ENCODE measurements around the gene PTPRZ1.

PTPRZ1 gene

GRCh38 chr7:121891731-121892130, 18.8 kb downstream of the PTPRZ1 start:
- DNase-seq (ENCODE audit: low read depth in 3 of 3), result no peak

GRCh38 chr7:121901026-121901425, 28.1 kb downstream of the PTPRZ1 start:
- DNase-seq (ENCODE audit: low read depth in 3 of 3), result no peak

GRCh38 chr7:121904120-121904519, 31.2 kb downstream of the PTPRZ1 start:
- DNase-seq (ENCODE audit: low read depth in 3 of 3), result no peak

DNA sequence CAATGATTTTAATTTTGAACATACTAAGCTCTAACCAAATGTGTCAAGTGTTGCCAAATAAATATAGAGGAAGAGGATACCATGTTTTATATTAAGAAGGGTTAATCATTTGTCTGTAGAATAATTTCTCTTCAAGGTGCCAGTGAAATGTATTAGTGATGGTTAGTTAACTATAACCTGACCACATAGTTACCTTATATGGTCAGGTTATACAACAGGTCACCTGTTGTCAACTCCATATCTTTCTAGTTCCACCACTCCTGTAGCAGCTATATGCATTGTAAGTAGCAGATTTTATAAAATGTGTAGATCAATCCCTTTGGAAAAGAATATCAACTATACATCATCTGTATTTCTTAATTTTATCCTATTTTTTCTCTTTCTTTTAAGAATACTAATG, 35.1 kb downstream of the PTPRZ1 start:
- no peak for DNase-seq (ENCODE audit: low read depth in 3 of 3)

GRCh38 chr7:121909716-121910345, 36.9 kb downstream of the PTPRZ1 start:
- DNase-seq (ENCODE audit: low read depth in 3 of 3), result no peak

GRCh38 chr7:121913947-121914675, 41.1 kb downstream of the PTPRZ1 start:
- DNase-seq (ENCODE audit: low read depth in 3 of 3), result no peak

DNA sequence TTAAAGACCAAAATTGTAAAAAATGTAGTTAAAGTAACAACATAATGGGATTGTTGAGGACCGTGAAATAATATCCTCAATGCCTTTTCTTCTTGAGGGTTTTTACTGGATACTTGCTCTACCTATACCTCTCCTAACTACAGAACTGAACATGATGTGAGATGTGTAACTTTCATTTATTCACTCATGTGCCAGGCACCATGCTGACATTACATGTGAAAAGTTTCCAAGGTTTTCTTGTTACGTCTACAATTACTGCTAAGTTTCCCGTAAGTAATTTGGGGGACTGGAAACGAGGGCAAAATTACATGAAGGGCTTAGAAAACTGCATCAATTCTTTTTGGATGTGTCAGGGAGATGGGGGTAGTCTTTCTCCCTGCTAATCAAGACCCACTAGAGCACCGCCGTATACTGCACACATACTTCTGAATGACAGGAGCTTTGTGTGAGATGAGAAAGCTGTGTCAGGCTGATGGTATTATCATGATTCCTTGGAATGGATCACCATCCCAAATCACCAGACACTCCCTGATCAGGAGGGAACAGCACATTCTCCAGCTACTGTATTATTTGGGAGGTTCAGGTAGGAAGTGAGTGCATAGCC, 41.8 kb downstream of the PTPRZ1 start:
- DNase-seq (ENCODE audit: low read depth in 3 of 3), result no peak

- DNase-seq (ENCODE audit: low read depth in 3 of 3), result no peak
These were observed 43.2 kb downstream of the PTPRZ1 start for GRCh38 chr7:121916211-121916610.

DNA sequence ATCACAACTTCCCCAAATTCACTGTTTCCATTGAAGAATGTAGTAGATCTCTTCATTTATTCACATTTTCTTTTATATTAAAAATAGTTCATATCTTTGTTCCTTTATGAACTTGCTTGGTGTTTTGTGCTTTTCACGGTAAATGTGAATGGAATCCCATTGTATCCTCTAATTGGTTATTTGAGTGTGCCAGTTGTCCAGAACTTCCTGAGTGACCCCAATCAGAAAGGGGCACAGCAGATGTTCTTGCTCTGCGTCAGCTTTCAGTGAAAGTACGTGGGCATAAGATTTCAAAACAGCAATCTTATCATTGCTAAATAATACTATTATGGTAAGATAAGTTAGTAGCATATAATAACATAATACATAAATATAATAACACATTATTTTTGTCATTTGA, 47.0 kb downstream of the PTPRZ1 start:
- DNase-seq (ENCODE audit: low read depth in 3 of 3), result no peak

DNA sequence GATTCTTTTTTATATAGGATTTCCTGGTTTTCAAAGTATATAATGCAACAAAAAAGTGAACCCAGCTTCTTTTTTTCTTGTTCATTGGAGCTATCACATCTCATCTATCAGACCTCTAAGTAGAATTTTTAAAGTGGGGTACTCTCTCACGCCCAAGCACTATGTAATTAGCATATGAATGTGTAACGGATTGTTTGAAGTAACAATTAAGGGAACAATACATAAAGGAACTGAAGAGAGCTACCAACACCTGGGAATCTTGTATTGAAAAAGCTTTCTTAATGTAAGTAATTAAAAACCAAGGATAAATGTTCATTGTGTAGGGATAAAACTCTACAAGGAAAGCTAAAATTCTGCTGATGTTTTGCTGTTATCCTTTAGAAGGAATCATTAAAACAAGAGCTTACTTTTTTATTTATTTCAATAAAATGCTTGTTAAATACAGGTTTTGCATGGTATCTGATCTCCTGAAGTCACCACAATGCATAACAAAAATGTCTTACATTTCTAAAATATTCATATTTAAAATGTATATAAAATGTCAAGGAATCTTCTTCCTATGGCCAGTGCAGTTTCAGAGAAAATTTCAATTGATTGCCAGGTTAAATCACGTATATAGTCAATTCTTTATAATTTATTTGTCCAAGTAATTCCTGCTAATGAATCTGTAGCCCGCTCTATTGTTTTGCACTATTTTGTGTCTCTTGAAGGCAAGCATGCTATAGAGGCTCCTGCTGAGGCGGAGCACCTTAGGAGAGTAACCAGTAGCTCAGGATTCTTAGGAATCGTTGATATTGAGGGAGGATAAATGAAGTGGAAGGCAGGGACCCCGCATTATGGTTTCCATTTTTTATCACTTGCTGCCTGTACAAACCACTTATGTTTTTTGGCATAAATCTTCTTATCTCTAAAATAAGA, 51.6 kb downstream of the PTPRZ1 start:
- no peak for DNase-seq (ENCODE audit: low read depth in 3 of 3)

DNA sequence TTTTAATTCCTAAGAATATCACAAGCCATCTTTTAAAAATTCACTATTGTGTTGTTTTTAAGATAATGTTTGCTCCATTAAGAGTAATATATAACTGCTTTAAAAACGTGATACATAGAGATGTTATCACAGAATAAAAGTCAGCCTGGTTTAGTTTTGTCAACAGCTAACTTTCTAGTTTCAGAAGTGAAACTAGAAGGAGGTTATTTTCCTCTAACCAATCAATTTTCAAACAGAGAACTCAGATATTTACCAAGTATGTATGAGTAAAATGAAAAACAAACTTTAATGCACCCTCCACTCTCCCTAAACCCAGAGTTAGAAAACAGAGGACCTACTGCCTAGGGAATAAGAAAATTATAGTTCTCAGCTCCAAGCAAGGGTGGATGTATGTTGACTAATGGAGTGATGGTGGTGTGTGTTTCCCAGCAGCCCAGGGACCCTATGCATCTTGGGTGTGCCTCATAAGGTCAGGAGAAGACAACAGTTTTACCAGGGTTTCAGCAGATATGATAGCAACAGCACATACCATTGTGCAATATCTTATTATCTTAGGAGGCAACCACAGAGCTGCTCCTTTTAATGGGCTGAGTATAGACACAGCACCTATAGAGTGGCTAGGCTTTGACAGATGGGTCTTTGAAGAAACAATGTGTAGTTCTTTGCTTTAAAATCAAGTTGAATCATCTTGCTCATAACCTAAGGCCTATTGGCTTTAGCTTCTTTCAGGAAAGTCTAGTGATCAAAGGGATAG, 58.4 kb downstream of the PTPRZ1 start:
- no peak for DNase-seq (ENCODE audit: low read depth in 3 of 3)

DNA sequence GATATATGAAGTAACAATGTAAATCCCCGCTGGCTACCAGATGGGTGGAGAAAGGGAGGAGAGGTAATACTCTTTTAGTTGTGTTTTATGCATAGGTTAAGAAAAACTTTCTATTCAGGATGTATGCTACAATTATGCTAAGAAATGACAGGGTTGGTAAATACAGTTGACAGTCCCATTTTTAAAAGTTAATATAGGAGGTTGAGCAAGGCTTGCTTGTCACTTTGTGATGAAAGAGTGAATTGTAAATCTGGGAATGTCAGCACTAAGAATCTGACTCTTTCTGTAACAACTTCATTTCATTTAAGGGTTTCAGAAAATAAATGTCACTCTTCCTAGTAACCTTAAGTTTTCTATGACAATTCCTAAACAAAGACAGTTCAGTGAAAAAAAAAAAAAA, 59.8 kb downstream of the PTPRZ1 start:
- DNase-seq (ENCODE audit: low read depth in 3 of 3), result no peak

- DNase-seq (ENCODE audit: low read depth in 3 of 3), result no peak
These were observed 64.1 kb downstream of the PTPRZ1 start for GRCh38 chr7:121936951-121937623.

DNA sequence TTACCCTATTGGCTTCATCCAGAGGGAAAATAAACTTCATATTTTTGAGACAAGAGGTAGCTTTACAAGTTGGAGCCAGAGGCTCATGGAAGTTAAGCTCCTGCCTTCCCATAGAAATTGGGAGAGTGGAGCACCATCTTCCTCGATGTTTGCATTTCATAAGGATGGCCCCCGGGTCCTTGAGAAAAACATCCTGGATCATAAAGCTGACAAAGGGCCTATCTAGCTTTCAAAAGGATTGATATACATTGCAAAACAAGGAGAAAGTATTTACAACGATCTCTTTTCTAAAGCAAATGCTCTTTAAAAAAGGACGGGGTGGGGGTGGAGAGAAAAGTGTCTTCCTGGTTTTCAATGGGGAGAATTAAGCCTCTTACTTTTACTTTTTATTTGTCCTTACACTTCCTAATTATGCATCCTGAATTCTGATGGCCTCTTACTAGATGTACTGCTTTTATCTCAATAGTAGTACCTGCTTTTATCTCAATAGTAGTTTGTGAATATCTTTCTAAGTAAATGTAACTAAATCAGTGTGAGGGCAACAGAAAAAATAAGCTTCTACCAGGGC, 65.6 kb downstream of the PTPRZ1 start:
- no peak for DNase-seq (ENCODE audit: low read depth in 3 of 3)

GRCh38 chr7:121940918-121941317, 68.0 kb downstream of the PTPRZ1 start:
- DNase-seq (ENCODE audit: low read depth in 3 of 3), result no peak

DNA sequence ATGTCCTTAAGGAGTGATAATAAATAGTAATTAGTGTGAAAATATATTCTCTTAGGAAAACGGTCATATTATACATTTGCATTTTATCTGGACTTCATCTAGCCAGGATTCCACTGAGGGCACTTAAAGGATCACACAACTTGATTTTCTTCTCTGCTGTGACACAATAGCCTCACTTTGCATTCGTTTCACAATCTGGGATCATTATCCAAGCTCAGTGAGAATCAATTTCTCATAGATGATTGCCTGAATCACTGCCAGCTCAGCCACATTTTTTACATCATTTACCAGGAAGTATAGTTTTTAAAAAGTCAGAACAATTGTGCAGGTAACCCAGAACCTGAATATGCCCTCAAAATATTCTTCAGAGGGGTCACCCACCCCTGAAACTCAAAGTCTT, 68.9 kb downstream of the PTPRZ1 start:
- no peak for DNase-seq (ENCODE audit: low read depth in 3 of 3)

DNA sequence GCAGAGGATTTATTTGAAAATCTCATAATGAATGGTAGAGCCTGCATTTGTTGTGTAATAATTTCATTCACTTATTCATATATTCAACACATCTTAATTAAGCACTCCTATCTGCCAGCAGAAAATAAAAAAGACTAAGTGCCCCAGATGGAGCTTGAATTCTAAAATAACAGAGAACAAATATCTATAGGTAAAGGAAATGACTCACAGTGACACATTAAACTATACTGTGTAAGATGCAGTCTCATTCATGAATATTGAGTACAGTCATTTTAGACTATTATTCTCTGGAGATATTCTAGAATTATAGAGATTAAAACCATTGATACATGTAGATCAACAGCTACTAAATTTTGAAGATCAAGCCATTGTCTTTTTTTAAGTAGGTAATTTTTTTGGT, 72.1 kb downstream of the PTPRZ1 start:
- no peak for DNase-seq (ENCODE audit: low read depth in 3 of 3)

DNA sequence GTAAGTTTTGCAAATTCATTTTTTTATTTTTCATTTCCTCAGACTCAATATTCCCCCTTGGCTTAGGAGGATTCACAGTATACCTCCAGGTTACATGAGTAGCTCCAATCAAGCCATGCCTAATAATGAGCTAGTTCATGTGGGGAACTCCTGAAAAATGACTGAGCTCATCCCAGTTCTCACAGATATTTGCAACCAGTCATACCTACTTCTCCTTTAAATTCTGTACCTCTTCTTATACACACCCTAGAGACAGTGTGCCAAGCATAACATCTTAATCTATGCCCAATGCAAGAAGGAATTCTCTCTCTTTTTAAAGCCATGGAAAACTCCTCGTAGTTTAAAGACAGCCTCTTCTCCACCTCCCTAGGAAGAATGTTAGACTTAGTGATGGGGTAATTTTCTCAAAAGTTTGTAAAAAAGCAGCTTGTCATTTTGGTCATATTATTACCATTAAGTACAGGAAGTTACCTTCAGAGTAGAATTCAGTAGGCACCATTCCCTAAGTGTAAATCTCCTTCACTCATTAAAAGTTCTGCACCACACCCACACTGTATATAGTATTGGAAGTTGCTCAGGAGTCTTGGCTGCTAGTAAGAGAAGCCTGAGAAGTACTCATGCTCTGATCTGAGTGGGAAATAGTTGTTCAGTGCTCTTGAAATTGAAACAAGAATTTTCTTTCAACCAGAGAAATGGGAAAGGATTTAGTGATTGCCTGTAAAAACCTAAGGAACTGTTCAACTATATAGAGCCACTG, 72.7 kb downstream of the PTPRZ1 start:
- no peak for DNase-seq (ENCODE audit: low read depth in 3 of 3)

- DNase-seq (ENCODE audit: low read depth in 3 of 3), result no peak
These were observed 80.2 kb downstream of the PTPRZ1 start for GRCh38 chr7:121953164-121953563.

DNA sequence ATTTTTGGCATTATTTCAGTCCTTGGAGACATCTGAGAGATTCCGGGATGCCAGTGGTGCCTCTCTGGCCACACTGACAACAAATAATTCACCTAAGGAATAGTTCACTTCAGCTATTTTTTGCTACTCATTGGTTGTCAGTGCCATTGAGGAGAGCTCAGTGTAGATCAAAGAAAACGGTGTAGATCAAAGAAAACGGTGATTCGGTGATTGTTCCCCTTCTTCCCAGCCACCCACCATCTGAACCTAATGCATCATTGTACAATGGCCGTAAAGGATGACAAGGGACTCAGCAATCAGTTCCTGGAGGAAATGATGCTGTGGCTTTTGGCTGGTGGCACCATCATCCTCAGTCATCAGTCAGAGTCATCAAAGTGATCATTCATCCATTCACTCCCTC, 80.6 kb downstream of the PTPRZ1 start:
- DNase-seq (ENCODE audit: low read depth in 3 of 3), result no peak
